HL-60 (cell line): ENCODE results near the gene LRP1-AS.

Source experiments
- DNase-seq, 2 experiments: peaks; one replicate each; pipeline ENCODE4 v3.0.0-alpha.2; 2010 to 2020; ENCODE audit warnings: low read depth in 1 of 2, low spot score in 1 of 2
- H3K27ac ChIP-seq: fragments of 250-450 bp; sonication (Bioruptor Pico); replicated peaks from 2 replicates; pipeline ENCODE4 v1.5.1; 2020; ENCODE audit warnings: mild to moderate bottlenecking, moderate library complexity
- H3K27me3 ChIP-seq: fragments of 250-450 bp; sonication (Bioruptor Pico); 2 replicates; pipeline ENCODE4 v1.5.1; 2021; ENCODE audit warnings: mild to moderate bottlenecking, moderate library complexity; ENCODE audit not compliant: insufficient read depth, poor library complexity, severe bottlenecking
- H3K4me3 ChIP-seq: replicated peaks from 2 replicates; pipeline ENCODE4 v1.5.1; 2011; ENCODE audit warnings: mild to moderate bottlenecking, control low read depth, low read length; ENCODE audit not compliant: insufficient read depth
- GABPA ChIP-seq: IDR thresholded peaks from 2 replicates; pipeline ENCODE4 v1.6.1; 2012; ENCODE audit warnings: low read depth
- POLR2AphosphoS5 ChIP-seq: IDR thresholded peaks from 2 replicates; pipeline ENCODE4 v1.6.1; 2012; ENCODE audit warnings: low read depth
- REST ChIP-seq: IDR thresholded peaks from 2 replicates; pipeline ENCODE4 v1.6.1; 2012; ENCODE audit warnings: low read depth; ENCODE audit not compliant: insufficient replicate concordance
- SPI1 ChIP-seq: IDR thresholded peaks from 2 replicates; pipeline ENCODE4 v1.6.1; 2012; ENCODE audit warnings: low read depth, mild to moderate bottlenecking, borderline replicate concordance
- TF ChIP-seq, protein P1 (sequence below): IDR thresholded peaks from one replicate; pipeline ENCODE4 v1.5.1; 2011; ENCODE audit warnings: low read length, control low read depth, inconsistent platforms; ENCODE audit not compliant: insufficient read depth

Gene LRP1-AS

GRCh38 chr12:57195611-57196371 is 48.4 kb upstream of the LRP1-AS start:
- Histone ChIP-seq H3K27ac (no peak overlapping the region), H3K27me3 (peaks cover 14% of the 10 kb centered on the region), H3K4me3 (no peak overlapping the region)
- TF ChIP-seq SPI1 (no peak), REST (no peak), GABPA (no peak), POLR2AphosphoS5 (no peak)
- TF ChIP-seq, protein P1, sequence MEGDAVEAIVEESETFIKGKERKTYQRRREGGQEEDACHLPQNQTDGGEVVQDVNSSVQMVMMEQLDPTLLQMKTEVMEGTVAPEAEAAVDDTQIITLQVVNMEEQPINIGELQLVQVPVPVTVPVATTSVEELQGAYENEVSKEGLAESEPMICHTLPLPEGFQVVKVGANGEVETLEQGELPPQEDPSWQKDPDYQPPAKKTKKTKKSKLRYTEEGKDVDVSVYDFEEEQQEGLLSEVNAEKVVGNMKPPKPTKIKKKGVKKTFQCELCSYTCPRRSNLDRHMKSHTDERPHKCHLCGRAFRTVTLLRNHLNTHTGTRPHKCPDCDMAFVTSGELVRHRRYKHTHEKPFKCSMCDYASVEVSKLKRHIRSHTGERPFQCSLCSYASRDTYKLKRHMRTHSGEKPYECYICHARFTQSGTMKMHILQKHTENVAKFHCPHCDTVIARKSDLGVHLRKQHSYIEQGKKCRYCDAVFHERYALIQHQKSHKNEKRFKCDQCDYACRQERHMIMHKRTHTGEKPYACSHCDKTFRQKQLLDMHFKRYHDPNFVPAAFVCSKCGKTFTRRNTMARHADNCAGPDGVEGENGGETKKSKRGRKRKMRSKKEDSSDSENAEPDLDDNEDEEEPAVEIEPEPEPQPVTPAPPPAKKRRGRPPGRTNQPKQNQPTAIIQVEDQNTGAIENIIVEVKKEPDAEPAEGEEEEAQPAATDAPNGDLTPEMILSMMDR: no peak
- DNase-seq: peak in 1 of 2 experiments; percentile 35

GRCh38 chr12:57195186-57195585 is 47.8 kb upstream of the LRP1-AS start:
- no peak for DNase-seq
- no peak for TF ChIP-seq POLR2AphosphoS5
- TF ChIP-seq GABPA: no peak
- no peak for TF ChIP-seq SPI1
- TF ChIP-seq, protein P1: no peak
- no peak for TF ChIP-seq REST
- Histone ChIP-seq H3K4me3 (no peak overlapping the region), H3K27ac (no peak overlapping the region), H3K27me3 (peaks cover 14% of the 10 kb centered on the region)

- Histone ChIP-seq H3K27me3 (peaks cover 14% of the 10 kb centered on the region), H3K4me3 (no peak overlapping the region), H3K27ac (no peak overlapping the region)
- TF ChIP-seq POLR2AphosphoS5 (no peak), SPI1 (no peak), REST (no peak), GABPA (no peak)
- TF ChIP-seq, protein P1: no peak
- DNase-seq: no peak
Measured at GRCh38 chr12:57194253-57194652, 46.8 kb upstream of the LRP1-AS start.
